ENCODE results near the gene RNF115.

RNF115 gene

DNA sequence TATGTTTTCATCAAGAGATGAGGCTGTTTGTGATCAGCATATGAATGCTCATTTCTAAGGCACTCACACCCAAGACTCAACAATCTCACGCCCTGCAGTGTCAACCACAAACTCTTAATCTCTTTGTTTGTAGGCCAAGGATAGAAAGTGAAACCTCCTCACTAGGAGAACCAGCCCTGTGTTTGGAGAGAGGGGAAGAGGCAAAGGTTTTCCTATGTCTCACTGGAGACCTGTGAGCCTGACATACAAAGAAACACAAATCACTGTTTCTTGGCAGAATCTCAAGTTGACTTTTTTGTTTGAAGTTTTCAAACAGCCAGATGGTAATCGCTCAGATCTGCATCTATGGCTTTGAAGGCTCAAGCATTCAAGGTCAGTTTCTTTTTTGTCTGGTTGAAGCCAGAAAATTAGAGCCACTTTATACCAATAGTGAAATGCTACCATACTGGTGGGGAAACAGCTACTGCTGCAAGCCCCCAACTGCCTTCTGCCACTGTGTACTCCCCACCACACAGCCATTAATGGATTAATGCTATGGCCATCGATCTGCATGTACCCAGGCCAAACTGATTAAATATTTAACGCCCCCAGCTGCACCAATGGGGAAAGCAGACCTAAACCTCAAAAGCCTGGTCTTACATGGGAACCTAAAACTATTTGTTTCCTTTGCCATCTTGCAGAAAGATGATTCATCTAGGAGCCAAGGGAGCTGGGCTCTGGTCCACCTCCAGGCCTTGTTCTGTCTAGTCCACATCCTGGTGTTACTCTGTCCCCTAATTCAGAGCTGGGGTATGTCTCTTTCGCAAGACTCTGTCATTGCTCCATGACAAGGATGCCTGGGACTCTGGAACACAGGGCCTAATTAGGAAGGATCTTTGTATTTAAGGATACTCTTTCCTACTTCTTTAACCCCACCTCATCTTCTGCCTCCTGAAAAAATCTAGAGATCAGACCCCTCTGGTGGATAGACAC lies 133.0 kb downstream of the RNF115 start:
- peak; percentile 82 for DNase-seq

DNA sequence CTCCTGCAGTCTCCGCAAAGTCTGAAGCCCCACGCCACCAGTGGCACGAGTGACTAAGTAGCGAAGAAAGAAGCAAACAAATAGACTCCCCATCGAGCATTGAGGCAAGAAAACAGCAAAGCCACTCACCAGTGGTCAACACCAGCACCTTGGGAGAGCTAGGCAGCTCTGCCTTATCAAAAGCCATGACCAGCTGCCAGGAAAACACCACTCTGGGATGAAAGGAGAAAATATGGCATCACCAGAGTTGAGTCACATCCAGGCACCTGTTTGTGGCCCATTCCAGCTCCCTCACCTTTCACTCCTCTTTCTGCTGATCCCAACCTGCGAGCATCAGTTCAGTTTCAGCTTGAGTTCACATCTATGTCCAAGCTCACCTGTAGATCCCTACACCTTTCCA lies 134.0 kb downstream of the RNF115 start:
- no peak for DNase-seq

DNA sequence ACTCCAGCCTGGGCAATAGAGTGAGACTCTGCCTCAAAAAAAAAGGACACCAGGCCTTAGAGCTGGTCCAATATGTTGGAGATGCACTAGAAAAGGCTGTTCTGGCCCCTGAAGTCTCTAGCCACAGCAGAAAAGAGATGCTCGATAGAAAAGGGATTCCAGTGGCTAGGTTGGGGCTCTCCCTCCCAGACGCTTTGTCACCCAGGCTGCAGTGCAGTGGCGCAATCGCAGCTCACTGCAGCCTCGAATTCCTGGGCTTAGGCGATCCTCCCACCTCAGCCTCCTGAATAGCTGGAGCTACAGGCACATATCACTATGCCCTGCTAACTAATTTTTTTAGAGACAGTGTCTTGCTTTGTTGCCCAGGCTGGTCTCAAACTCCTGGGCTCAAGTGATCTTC lies 135.0 kb downstream of the RNF115 start:
- no peak for DNase-seq
